AML-193 (cell line): ENCODE results near the gene SIRT5.

Source experiments
- DNase-seq, 2 experiments: peaks; one replicate each; lab custom pipeline; 2025; lab: John Stamatoyannopoulos, UW

Gene SIRT5

DNA sequence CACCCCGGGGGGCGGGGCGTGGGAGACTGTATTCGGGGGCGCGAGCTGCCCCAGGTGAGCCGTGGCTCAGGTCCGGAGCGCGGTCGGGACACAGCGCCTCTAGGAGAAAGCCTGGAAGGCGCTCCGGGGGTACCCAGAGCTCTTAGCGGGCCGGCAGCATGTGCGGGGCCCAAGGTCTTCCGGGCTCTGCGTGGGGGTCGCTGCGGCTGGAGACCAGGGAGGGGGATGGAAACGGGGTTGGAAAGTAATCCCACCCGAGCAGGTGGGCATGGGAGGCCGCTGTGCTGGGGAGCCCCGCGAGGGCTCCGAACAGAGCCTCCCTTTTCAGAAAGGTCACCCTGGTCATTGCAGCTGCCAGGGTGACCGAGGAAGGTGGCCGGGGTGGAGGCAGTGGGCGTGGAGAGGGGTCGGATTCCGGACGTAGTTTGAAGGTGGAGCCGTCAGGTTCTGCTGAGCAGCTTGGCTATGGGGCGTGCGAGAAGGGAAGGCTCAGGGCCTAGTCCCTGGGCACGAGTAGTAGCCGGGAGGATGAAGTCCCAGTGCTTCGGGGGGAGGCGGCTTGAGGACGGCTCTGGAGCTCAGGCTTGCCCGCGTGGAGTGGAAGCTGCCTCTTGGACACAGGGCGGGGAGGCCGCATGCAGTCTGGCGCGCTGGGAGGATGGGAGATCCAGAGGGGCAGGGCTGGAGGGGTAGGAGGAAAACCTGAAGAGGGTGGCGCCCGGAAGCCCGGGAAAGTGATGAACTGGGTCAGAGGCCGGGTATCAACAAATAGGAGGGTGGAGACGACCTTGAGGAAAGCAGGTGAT is at the start of gene SIRT5:
TSS of gene SIRT5 (plus strand) at position 31 of the 806 bp plus-strand sequence. CDS start 9,510 bp downstream, outside the sequence.
- DNase-seq, result peak; percentile 88 to 94

DNA sequence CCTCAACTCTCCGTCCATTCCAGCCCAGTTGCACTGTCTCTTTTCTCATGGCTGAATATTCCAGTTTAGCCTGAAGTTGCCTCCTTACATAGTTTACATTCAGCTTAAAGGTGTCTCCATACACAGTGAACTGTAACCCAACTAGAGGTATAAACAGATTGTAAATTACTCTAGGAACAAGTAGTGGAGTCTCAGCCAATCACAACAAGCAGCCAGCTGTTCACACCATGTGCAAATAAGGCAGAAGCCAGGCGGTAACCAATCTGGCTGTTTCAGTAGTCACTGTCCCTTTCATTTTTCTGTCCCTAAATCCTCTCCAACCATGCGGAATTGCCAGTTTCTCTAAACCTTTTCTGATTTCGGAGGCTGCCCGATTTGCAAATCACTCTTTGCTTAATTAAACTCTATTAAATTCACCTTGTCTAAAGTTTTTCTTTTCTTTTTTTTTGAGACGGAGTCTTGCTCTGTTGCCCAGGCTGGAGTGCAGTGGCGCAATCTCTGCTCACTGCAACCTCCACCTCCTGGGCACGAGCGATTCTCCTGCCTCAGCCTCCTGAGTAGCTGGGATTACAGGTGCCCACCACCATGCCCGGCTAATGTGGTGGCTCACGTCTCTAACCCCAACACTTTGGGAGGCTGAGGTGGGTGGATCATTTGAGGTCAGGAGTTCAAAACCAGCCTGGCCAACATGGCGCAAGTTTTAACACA is 49.4 kb upstream of the SIRT5 start:
- DNase-seq, result no peak

DNA sequence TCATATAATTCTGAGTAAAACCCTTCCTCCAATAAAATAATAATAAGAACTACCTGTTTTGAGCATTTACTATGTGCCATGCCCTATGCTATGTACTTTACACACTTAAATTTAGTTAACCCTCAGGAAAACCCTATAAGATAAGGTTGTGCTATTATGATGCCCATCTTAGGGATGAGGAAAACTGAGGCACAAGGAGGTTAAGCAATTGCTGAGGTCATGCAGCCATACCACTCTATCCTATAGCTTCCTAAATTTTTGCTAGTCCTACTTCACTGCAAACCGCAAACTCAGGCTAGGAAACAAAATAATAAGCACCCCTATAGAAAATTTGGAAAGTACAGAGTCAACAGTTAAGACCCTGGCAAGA is 48.1 kb upstream of the SIRT5 start:
- no peak for DNase-seq

DNA sequence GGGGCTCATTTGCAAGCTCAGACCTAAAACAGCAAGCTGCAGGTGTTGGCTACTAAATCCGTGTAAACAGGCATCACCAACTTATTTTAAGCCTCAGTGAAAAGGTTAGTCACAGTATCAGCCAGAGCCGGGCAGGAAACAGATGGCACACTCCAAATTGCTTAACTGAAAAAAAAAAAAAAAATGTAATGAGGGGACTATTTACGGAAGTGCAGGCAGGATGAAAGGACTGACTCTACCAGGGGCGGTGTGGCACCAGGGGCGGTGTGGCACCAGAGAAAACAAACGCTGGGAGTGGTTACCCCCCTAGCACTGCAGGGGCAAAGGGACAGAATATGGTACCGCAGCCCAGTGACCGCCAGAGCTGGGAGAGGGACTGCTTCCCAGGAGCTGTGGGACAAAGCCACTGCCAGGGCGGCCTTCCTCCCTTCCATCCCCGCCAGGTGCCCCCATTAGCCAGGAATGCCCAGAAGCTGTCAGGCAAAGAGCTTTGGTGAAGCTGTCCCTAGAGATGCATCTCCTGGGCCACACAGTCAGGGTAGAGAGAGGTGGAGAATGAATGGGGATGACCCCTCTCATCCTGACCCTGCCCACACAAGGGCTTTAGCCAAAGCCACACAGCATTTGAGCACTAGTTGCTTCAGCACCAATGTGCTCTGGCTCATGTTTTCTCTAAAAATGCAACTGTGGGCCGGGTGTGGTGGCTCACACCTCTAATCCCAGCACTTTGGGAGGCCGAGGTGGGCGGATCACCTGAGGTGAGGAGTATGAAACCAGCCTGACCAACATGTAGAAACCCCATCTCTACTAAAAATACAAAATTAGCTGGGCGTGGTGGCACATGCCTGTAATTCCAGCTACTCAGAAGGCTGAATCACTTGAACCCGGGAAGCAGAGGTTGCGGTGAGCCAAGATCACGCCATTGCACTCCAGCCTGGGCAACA is 47.4 kb upstream of the SIRT5 start:
- peak; percentile 98 for DNase-seq

DNA sequence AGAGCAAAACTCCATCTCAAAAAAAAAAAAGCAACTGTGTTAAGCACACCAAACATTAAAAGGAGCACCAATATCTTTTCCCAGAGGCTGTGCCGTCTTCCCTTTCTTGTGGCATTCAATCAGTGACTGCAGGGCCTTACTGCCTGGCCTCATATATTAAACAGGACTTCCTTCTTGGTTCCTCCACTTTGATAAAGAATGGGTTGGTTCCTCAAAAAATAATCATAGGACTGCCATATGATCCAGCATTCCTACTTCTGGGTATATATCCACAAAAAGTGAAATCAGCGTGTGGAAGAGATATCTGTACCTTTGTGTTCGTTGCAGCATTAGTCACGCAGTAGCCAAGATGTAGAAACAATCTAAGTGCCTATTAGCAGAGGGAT is 46.7 kb upstream of the SIRT5 start:
- no peak for DNase-seq

DNA sequence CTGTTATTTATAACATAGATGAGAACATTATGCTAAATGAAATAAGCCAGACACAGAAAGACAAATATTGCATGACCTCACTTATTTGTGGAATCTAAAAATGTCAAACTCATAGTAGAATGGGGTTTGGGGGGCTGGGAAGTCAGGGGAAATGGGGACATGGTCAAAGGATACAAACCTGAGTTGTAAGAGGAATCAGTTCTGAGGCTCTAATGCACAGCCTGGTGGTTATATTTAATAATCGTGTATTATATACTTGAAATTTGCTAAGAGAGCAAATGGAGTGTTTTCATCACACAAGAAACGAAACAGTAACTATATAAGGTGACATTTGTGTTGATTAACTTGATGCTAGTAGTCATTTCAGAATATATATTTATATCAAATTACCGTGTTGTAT is 46.2 kb upstream of the SIRT5 start:
- DNase-seq, result peak; percentile 24 to 25

DNA sequence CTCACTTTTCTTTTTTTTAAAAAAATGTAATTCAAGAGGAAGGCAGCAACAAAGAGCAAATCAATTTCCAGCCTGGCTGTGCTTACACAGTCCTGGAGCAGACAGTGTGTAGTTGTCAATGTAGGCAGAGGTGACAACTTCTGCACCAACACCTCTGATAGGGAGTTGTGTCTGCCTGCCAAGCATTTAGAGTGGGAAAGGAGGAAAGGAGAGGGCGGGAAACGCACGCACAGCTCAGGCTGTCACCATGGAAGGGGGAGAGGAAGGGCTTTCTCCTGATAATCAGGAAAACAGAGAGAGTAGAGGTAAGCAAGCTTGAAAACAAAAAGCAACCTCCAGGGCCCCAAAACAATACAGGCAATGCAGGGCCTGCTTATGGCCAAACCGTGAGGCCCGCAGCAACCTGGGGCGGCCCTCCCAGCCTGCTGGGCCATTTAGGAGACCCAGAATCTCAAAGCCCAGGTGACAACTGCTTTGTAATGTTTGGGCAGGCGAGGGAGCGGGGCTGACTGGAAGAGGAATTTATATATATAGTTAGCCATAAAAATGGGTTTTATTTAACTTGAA is 45.5 kb upstream of the SIRT5 start:
- no peak for DNase-seq

DNA sequence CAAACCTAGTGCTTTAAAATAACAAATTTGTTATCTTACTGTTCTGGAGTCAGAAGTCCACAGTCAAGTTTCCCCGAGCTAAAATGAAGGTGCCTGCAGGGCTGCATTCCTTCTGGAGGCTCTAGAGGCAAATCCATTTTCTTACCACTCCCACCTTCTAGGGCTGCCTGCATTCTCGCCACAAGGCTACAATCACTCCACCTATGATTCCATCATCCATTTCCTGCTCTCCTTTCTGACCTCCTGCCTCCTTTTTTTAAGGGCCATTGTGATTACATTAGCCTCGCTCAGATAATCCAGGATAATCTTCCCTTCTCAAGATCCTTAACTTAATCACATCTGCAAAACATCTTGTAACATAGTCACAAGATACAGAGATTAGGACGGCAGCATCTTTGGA is 42.4 kb upstream of the SIRT5 start:
- no peak for DNase-seq

DNA sequence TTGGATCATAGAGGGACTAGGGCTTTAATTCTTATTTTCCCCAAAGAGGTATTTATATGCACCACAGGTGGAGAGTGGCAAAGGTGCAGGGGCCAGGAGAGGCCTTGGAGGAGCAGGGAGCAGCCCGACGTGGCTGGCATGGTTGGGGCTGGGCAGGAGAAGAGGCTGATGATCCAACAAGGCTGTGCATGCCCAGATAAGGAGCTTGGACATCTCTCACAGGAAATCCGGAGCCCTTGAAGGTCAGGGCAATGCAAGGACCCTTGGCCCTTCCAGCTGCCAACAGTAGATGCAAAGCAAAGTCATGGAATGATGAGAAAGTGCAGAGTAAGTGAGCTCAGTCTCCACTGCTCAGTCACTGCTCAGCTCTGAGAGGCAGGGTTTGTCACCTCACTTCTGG is 39.9 kb upstream of the SIRT5 start:
- DNase-seq, result no peak

DNA sequence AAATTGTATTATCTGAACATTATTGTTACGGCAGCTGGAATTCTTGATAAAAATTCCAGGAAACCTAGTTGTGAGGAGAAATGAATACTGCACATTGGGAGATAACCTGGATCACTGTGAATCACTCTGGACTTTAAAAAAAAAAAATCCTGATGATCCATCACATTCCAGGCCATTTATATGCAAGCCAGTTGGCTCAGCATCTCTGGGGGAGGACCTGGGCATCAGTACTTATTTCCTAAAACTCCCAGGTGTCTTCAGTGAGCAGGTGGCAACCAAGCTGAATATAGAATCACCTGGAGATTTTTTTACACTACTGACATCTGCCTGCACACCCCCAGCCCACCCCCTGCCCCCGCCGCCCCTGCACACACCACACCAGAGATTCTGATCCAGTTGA is 39.1 kb upstream of the SIRT5 start:
- no peak for DNase-seq

DNA sequence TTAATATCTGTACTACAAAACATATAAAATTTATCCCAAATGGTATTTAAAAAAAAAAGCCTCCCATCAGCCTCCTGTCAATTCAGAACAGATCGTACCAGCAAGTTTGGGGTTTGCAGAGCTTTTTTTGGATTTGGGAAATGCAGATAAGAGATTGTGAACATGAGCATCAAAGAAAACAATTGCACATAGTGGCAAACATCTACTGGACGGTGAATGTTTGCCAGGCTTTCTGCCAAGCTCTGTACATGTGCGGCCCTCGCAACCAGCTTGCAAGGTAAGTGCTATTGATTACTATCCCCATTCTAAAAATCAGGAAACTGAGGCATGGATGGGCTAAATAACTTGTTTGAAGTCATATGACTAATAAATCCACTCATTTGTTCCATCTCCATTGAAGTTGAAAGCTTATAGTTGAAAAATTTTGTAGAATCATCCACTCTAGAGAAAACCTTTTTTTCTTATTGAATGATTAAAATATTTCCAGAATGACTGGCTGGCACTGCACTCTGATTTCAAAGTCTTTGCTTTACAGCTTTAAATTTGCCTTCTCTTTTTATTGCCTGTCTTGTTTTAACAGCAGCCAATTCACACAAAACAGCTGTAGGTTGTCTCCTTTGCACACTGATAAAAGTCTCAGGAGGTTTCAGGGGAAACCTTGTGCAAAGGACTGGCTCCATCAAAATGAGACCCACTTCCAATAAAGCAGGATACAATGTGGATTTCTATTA is 37.4 kb upstream of the SIRT5 start:
- DNase-seq, result no peak

DNA sequence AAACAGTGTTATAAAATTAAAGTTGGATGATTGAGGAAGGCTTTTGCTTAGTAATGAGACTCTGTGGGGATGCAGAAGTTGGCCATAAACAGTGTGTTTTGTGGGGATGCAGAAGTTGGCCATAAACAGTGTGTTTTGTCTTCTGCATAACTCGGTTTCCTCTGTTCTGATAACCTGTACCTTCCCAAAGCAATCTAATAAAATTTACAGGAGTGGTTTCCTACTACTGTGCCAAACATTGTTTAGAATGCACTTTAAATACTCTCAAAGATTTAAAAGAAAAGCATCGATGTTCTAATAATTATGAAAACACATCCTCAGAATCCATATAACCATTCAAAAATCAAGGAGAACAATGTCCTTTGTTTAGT is 36.9 kb upstream of the SIRT5 start:
- DNase-seq, result no peak

DNA sequence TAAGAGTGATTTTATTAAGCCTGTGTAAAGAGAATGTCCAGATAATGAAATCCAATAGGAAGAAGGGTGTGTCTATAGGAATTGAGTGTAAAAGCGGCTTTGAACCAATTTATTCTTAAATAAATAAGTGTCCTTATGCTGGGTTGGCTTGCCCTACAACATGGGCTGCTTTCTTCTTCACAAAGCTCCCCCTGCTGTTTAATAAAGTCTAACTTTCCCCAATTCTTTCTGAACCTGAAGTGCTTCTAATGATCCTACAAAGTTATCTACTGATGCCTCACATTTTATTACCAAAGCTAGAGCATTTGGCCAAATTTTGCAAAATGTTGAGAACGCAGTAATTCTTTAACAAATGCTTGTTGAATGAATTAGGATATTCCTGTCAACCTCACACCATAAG is 36.3 kb upstream of the SIRT5 start:
- DNase-seq, result peak; percentile 60 to 74

DNA sequence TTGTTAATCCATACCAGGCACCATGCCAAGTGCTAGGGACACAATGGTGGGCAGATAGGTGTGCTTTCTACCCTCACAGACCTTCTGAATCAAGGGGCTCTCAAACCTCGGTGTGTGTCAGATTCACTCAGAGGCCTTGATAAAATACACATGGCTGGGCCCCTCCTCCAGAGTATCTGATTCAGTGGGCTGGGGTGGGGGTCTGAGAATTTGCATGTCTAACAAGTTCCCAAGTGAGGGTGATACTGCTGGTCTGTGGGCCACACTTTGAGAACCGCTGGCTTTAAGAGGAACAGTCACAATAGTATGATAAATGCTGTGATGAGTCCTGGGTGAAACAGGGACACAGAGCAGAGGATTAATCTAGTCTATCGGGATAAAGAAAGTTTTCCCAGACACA is 35.8 kb upstream of the SIRT5 start:
- no peak for DNase-seq

DNA sequence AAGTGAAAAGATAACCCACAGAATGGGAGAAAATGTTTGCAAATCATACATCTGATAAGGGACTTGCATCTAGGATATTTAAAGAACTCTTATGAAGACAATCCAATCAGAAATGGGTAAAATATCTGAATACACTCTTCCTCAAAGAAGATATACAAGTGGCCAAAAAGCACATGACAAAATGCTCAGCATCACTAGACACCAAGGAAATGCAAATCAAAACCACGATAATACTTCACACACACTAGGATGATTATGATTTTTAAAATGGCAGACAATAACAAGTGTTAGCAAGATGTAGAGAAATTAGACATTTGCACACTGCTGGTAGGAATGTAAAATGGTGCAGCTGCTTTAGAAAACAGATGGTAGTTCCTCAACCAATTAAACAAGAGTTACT is 34.8 kb upstream of the SIRT5 start:
- no peak for DNase-seq

DNA sequence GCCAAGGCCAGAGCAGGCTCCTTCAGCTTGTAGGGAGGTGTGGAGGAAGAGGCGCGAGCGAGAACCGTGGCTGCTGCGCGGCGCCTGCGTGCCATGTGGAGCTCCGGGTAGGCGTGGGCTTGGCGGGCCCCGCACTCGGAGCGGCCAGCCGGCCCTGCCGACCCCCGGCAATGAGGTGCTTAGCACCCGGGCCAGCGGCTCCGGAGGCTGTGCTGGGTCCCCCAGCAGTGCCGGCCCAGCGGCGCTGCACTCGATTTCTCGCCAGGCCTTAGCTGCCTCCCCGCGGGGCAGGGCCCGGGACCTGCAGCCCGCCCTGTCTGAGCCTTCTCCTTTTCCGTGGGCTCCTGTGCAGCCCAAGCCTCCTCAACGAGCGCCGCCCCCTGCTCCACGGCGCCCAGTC is 32.9 kb upstream of the SIRT5 start:
- no peak for DNase-seq

DNA sequence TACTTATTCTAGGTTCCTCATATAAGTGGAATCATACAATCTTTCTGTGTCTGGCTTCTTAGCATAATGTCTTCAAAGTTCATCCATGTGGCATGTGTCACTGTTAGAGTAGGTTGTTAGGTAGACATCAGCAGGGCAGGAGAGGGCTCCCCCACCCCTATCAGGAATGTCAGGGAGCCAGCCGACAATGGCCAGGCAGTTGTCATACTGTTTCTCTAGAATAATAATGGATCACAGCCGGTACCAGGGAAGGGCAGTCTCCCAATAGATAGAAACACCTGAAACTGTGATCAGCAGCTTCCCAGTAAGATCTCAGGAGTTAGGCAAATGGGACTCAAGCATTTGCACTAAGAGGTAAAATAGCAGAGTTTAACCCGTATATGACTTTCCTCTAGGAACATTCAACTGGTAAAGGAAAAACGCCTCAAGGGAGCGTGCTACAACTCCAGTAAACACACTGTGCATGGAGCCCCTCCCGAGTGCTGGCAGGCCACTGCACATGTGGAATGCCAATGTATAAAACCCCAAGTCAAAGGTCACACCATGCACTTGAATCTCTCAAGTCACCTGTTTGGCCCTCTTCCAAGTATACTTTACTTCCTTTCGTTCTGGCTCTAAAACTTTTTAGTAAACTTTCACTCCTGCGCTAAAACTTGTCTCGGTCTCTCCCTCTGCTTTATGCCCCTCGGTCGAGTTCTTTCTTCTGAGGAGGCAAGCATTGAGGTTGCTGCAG is 29.8 kb upstream of the SIRT5 start:
- no peak for DNase-seq

DNA sequence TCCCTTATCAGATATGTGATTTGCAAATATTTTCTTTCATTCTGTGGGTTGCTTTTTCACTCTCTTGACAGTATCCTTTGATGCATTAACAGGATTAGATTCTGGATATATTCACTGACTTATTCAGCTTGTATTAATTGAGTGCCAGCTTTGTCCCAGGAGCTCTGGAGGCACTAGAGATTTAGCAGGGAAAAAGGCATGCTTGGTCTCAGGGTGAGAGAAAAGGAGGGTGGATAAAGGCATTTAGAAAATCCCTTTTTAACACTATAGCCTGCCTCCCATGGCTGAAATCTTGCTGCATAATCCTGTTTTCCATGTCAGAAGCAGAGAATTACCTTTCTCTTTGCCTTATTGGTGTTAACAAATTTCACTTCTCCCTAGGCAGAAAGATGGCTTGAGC is 28.5 kb upstream of the SIRT5 start:
- no peak for DNase-seq

DNA sequence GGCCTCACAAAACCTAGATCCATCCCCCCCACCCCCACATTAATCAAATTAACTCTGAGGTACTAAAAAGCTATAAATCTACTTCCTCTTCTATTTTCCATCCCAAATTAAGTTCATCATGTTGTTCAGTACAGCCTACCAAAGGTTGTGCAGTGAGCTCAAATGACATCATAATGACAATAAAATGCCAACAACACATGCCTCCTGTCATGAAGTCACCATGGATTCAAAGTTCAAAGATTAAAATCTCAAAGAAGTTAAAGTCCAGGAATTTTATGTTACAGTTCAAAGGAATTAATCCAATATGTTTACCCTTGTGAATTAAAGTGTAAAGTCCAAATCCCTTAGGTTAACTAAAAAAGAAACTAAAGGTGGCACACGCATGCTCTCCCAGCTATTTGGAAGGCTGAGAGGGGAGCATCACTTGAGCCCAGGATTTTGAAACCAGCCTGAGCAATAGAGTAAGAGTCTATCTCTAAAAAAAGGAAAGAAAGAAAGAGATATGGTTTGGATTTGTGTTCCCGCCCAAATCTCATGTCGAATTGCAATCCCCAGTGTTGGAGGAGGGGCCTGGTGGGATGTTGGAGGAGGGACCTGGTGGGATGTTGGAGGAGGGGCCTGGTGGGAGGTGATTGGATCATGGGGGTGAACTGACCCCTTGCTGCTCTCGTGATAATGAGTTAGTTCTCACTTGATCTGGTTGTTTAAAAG is 25.7 kb upstream of the SIRT5 start:
- no peak for DNase-seq

DNA sequence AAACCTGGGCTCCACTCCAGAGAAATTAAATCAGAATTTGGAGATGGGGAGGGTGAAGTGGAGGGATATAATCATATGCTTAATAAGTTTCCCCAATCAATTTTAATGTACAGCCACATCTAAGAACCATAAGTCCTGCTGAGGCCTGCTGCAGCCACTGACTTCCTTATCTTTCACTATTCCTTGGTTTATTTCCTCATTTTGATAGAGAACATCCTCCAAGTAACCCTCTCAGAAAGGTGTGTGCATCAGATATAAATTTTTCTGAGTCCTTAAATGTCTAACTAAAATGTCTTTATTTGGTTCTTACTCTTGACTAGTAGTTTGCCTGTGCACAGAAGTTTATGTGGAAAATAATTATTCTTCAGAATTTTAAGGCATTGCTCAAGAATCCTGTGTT is 23.7 kb upstream of the SIRT5 start:
- peak in 1 of 2 experiments; percentile 3 for DNase-seq
